ENCODE measurements around the gene LMNB1.

DNA sequence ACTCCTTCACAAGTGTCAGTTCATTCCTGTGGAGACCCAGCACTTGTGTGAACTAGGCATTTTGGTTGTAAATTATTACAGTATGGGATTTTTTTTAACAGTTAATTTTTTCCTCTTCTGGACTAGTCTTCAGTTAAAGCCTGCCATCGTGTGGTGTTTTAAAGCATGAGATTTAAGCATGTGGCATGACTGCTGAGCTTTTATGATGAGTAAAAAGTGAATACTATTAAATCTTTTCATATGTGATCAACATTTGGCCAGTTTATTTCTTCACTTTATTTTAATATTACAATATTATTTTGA, 25.0 kb downstream of the LMNB1 start:
- TF ChIP-seq CTCF (IDR thresholded peaks at IDR 0.05; ENCODE audit: insufficient read depth, low read length, poor library complexity, severe bottlenecking) (no peak), EZH2phosphoT487 (conservative IDR thresholded peaks at IDR 0.05; ENCODE audit: low read length) (no peak)
